Measurements from ENCODE around the gene ROPN1. TPM values are rescaled to one million over a fixed set of nuclear protein-coding genes. Genes with fewer than 3 reads are reported as not detected.
A peak's percentile ranks its signal among the peaks of the same experiment; 100 is the strongest.

ROPN1 gene
- total and polyA plus RNA-seq, 2 of the 4 experiments (the other 2 are of a cell fraction), result 0.03 to 0.18 TPM

DNA sequence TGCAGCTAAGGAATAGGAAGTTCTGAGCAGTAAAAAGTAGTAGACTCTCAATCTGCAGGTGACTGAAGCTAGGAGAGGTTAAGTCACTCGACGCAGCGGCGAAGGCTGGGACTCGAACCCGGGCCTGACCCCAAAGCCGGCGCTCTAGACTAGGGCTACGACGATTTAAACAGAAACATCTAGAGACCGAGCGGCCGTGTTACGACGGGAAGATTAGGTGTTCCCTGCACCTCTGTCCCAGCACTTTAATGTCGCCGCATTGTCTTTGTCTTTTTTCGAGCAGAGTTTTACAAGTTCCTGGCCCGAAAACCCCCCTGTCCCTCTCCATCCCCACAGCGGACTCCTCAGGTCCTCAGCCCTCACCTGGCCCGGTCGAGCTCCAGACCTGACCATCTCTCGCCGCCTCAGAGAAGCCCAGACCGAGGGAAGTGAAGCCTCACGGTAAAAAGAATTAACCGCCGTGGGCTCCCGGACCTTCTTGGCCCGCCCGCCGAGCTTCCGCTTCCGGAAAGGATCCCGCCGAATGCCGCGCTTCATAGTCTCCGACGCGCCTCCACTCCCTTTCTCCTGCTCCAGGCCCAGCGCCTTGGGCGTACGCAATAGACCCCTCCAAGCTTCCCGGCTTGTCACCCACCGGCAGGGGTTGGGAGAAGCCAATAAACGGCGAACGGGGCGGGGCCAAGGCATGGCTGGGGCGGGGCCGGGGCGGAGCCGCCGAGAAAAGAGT, 31.0 kb downstream of the ROPN1 start, which contains the start of gene CCDC14:
Gene CCDC14 (minus strand): TSS at position 449 of the 727 bp plus-strand sequence. CDS start 56 bp downstream, at position 393.
- Histone ChIP-seq H3K79me1 (ENCODE audit: low read depth in 1 of 2, low read length in 2 of 2) (peaks cover 11 to 19% of the 10 kb centered on the region in 2 experiments), H3K4me3 (ENCODE audit: insufficient read depth, low read depth, low read length) (peak within 1 kb of the TSS; percentile 85), H3K23ac (ENCODE audit: low read depth, low read length) (peak within 1 kb of the TSS; percentile 90), H3K14ac (replicated peaks; ENCODE audit: low read depth, low read length) (peak within 1 kb of the TSS; percentile 95), H3K4me1 (ENCODE audit: control insufficient read depth, insufficient read depth, low read length) (no peaks in the 10 kb centered on the region), H3K36me3 (ENCODE audit: control insufficient read depth, insufficient read depth, low read length) (no peaks in the 10 kb centered on the region), H3K9ac (ENCODE audit: low read depth, low read length) (peak within 1 kb of the TSS; percentile 91), H3K56ac (ENCODE audit: extremely low read depth, insufficient read depth, low read length) (peak within 1 kb of the TSS; percentile 83), H4K91ac (ENCODE audit: insufficient read depth, low read depth, low read length) (peak within 1 kb of the TSS; percentile 74), H2BK20ac (ENCODE audit: low read depth, low read length) (peak within 1 kb of the TSS; percentile 58; the same call in 1 of the 2 replicates), H3K4me2 (ENCODE audit: low read depth, low read length) (peak within 1 kb of the TSS; percentile 72), H4K20me1 (ENCODE audit: insufficient read depth, low read length) (no peaks in the 10 kb centered on the region), H4K8ac (ENCODE audit: low read depth in 2 of 2, low read length in 2 of 2) (peak within 1 kb of the TSS; percentile 77 to 92), H3K27me3 (ENCODE audit: control insufficient read depth, insufficient read depth, low read length) (0 out of 2 replicates have a peak, but pooled peaks cover 2% of the 10 kb centered on the region), H2BK120ac (ENCODE audit: low read depth, low read length) (peak within 1 kb of the TSS; percentile 81; the same call in 1 of the 2 replicates), H2BK15ac (ENCODE audit: low read depth, low read length) (peak within 1 kb of the TSS; percentile 20; the same call in 1 of the 3 replicates), H3K18ac (ENCODE audit: low read depth, low read length) (peak within 1 kb of the TSS; percentile 53), H2AK5ac (ENCODE audit: low read depth, low read length) (peak within 1 kb of the TSS; percentile 48), H3K27ac (ENCODE audit: insufficient read depth, low read length) (peak within 1 kb of the TSS; percentile 83), H2AK9ac (replicated peaks; ENCODE audit: low read depth, low read length, poor library complexity) (peak within 1 kb of the TSS; percentile 63), H2BK5ac (ENCODE audit: low read depth, low read length, poor library complexity, severe bottlenecking) (peak within 1 kb of the TSS; percentile 23), H3K4ac (ENCODE audit: low read depth, low read length) (peak within 1 kb of the TSS; percentile 89), H2AFZ (replicated peaks; ENCODE audit: low read length, poor library complexity) (peak within 1 kb of the TSS; percentile 89), H3K9me3 (ENCODE audit: control insufficient read depth, insufficient read depth, low read length) (no peaks in the 10 kb centered on the region), H4K5ac (ENCODE audit: low read depth, low read length) (peak within 1 kb of the TSS; percentile 51), H3K9me1 (ENCODE audit: insufficient read depth, low read length) (no peaks in the 10 kb centered on the region)
- POLR2A ChIA-PET (ENCODE audit: unreplicated experiment), result no interaction called here
- ATAC-seq (ENCODE audit: low read depth) (peak; percentile 100), DNase-seq (peak; percentile 96)
- intact Hi-C loops (cut with micrococcal nuclease), result no loop called here
- in situ Hi-C loops (cut with MboI; ENCODE audit: low sequenced_read_pairs), result no loop called here
- TF ChIP-seq POLR2A (IDR thresholded peaks at IDR 0.05; ENCODE audit: low read depth, low read length) (peak; percentile 76), CEBPB (IDR thresholded peaks at IDR 0.05; ENCODE audit: low read depth, low read length) (peak; percentile 56; the same call in 1 of the 2 replicates), RFX5 (IDR thresholded peaks at IDR 0.05; ENCODE audit: low read depth, low read length) (no peak), BHLHE40 (IDR thresholded peaks at IDR 0.05; ENCODE audit: low read depth, low read length) (no peak), FOS (IDR thresholded peaks at IDR 0.05; ENCODE audit: low read depth, low read length) (no peak), RCOR1 (IDR thresholded peaks at IDR 0.05; ENCODE audit: insufficient replicate concordance, low read length) (no peak), MXI1 (IDR thresholded peaks at IDR 0.05; ENCODE audit: borderline replicate concordance, low read depth, low read length) (0 out of 2 replicates have a peak, but pooled peaks have one; percentile 17), MAZ (IDR thresholded peaks at IDR 0.05; ENCODE audit: borderline replicate concordance, low read depth, low read length) (peak; percentile 65; the same call in 1 of the 2 replicates)
- TF ChIP-seq, protein P1, sequence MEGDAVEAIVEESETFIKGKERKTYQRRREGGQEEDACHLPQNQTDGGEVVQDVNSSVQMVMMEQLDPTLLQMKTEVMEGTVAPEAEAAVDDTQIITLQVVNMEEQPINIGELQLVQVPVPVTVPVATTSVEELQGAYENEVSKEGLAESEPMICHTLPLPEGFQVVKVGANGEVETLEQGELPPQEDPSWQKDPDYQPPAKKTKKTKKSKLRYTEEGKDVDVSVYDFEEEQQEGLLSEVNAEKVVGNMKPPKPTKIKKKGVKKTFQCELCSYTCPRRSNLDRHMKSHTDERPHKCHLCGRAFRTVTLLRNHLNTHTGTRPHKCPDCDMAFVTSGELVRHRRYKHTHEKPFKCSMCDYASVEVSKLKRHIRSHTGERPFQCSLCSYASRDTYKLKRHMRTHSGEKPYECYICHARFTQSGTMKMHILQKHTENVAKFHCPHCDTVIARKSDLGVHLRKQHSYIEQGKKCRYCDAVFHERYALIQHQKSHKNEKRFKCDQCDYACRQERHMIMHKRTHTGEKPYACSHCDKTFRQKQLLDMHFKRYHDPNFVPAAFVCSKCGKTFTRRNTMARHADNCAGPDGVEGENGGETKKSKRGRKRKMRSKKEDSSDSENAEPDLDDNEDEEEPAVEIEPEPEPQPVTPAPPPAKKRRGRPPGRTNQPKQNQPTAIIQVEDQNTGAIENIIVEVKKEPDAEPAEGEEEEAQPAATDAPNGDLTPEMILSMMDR (conservative IDR thresholded peaks at IDR 0.05; ENCODE audit: low read depth, low read length), result no peak
- no TSS peak for BruUV-seq (replicated peaks)
- CTCF ChIA-PET, result interaction anchor here (0.9 kb wide), 1 partner anchor 20 kb away, joined by 3 read pairs; no protein-coding TSS in a partner anchor
- dilution Hi-C loops (cut with HindIII; ENCODE audit: low sequenced_read_pairs, unreplicated experiment), result no loop called here
- 0% methylated on average over 44 of the region's 55 CpGs; no CpG with 5 or more reads in 1 of the 2 experiments for WGBS, 2 experiments (ENCODE audit: extremely low coverage in 2 of 2, insufficient read length in 1 of 2)

All from IMR-90 (cell line).